HG03432 (cell line): ENCODE data around the gene TAOK1.
A peak's percentile ranks its signal among the peaks of the same experiment; 100 is the strongest.

Experiments
- ATAC-seq: cut with Tn5 transposase; IDR thresholded peaks from one replicate; pipeline ENCODE4 v1.9.1; 2021; ENCODE audit warnings: mild to moderate bottlenecking, moderate library complexity; ENCODE audit not compliant: unreplicated experiment

TAOK1 gene

GRCh38 chr17:29378500-29378899 is 11.7 kb upstream of the TAOK1 start:
- ATAC-seq, result no peak

GRCh38 chr17:29379084-29379991 is 10.8 kb upstream of the TAOK1 start:
- no peak for ATAC-seq

GRCh38 chr17:29383686-29384085 is 6.5 kb upstream of the TAOK1 start:
- no peak for ATAC-seq

DNA sequence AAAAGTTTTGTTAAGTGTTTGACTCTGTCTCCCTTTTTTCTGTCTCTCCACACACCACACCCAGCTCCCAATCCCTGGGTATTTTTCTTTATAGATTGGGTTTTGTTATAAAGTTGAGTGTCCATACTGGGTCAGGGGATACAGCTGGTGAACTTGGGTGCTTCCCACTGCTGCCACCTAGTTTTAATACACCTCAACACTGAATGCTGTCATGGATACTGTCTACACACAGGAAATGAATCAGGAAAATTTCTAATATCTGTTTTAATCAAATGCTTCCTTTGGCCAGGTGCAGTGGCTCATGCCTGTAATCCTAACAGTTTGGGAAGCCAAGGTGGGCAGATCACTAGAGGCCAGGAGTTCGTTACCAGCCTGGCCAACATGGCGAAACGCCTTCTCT is 5.3 kb upstream of the TAOK1 start:
- no peak for ATAC-seq

DNA sequence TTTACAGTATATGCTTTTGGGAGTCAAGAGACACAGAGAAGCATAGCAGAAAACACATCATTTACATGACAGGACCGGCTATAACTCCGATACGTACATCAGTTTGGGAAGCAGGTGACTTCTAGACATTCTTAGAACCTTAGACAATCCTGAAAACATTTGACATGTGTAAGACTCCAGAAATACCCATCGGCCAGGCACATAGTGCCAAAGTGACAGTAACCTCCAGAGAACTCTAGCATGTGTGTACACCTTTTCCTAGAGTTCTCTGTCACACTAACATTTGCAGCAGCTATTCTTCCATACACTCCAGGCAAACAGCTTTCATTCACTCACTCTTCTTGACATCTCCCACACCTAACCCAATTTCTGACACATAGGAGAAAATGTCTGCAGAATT is 3.4 kb upstream of the TAOK1 start:
- ATAC-seq, result no peak

GRCh38 chr17:29388937-29389336 is 1.2 kb upstream of the TAOK1 start:
- ATAC-seq, result no peak

DNA sequence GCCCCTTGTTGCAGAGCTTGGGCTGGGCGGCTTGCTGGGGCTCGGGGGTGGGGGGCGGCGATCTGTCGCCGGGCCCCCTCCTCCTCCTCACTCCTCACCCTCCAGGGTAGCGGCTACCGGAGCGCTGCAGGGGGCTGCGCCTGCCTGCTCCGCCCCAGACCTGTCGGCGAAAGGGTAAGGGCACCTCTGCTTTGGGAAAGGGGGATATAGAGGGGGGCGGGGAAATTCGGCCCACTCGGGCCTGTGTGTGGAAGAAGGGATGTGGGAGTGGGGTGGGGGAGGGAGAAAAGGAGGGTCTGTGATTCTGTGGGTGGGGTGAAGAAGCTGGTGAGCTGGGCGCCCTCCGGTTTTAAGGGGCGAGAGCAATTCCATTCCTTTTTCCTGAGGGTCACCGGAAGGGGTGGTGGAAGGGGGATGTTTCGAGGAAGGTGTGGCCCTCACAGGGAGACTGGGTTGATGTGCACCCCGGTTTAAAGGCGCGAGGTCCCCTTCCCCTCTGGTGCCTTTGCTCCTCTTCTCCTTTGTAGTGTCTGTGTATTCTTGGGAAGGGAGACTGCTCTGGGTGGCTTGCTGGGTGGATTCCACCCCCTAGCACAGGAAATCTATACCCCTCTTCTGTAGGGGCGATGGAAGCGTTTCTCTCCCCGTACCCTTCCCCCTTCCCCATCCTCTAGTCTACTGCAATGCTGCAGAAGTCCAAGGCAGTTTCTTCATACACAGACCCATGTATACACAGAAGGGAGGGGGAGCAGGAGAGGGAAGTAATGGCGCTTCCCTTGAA is 878 bp downstream of the TAOK1 start:
- peak; percentile 15 for ATAC-seq

- no peak for ATAC-seq
These were observed 3.3 kb downstream of the TAOK1 start for GRCh38 chr17:29393436-29393835.

DNA sequence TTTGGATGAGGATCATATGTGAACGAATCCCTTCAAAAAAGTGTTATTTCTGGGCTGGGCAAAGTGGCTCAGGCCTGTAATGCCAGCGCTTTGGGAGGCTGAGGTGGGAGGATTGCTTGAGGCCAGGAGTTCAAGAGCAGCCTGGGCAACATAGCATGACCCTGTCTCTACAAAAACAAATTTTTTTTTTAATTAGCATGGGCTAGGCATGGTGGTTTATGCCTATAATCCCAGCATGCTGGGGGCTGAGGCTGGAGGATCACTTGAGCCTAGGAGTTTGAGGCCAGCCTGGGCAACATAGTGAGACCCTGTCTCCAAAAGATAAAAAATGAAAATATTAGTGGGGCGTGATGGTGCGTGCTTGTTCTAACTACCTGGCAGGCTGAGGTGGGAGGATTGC is 4.6 kb downstream of the TAOK1 start:
- no peak for ATAC-seq

DNA sequence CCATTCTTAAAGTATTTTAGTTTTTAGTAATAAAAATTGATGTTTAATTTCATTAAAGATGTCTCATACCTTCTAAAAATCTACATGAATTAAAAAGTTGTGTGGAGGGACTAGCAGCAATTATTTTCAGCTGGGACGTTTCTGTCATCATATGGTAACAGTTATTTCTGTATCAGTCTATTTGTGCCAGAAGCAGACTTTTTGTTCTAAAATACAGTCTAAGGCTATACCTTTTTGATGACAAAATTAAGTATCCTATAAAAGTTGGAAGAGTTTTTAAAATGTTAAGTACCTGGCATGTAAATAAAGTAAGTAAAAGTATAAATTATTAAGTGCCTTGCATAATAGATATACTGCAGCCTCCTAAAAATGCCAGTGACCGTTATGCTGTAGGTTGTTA is 5.9 kb downstream of the TAOK1 start:
- no peak for ATAC-seq

- ATAC-seq, result no peak
These were observed 9.5 kb downstream of the TAOK1 start for GRCh38 chr17:29399634-29400033.

GRCh38 chr17:29400818-29401217 is 10.7 kb downstream of the TAOK1 start:
- no peak for ATAC-seq

GRCh38 chr17:29401258-29401657 is 11.1 kb downstream of the TAOK1 start:
- no peak for ATAC-seq

- ATAC-seq, result no peak
These were observed 17.7 kb downstream of the TAOK1 start for GRCh38 chr17:29407856-29408255.

- ATAC-seq, result no peak
These were observed 19.8 kb downstream of the TAOK1 start for GRCh38 chr17:29409963-29410362.

DNA sequence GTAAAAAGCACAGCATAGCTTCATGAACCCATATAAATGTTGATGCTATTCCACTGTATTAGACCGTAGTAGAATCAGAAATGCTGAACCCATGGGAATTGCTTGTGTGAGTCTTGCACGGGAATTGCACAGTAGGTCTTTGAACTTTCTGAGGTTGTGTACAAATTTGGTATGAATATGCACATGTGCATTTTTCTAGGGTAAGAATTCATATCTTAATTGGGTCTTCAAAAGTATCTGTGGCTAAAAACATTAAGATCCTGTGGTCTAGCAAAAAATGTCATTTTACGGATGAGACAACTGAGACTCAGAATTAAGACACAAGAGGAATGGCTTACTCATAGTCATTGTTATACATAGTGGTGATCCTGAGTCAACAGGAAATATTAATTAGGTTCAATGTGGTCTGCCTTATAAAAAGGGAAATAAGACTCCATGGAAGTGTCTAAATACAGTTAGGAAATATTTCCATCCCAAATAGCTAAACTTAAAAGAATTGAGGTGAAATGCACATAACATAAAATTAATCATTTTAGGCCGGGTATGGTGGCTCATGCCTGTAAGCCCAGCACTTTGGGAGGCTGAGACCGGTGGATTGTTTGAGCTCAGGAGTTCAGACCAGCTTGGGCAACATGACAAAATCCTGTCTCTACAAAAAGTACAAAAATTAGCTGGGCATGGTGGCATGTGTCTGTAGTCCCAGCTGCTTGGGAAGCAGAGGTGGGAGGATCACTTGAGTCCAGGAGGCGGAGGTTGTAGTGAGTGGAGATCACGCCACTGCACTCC is 22.8 kb downstream of the TAOK1 start:
- ATAC-seq, result no peak

DNA sequence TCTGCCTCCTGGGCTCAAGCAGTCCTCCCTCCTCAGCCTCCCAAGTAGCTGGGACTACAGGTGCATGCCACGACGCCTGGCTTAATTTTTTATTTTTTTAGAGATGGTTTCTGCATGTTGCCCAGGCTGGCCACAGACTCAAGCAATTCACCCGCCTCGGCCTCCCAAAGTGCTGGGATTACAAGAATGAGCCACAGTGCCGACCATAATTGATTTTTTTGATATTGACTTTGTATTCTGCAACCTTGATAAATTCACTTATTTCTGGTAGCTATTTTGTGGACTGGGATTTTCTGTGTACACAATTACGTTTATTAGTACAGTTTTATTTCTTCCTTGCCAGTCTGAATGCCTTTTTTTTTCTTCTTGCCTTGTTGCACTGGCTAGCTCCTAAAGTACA is 30.0 kb downstream of the TAOK1 start:
- ATAC-seq, result no peak

- ATAC-seq, result no peak
These were observed 40.1 kb downstream of the TAOK1 start for GRCh38 chr17:29430275-29430674.

DNA sequence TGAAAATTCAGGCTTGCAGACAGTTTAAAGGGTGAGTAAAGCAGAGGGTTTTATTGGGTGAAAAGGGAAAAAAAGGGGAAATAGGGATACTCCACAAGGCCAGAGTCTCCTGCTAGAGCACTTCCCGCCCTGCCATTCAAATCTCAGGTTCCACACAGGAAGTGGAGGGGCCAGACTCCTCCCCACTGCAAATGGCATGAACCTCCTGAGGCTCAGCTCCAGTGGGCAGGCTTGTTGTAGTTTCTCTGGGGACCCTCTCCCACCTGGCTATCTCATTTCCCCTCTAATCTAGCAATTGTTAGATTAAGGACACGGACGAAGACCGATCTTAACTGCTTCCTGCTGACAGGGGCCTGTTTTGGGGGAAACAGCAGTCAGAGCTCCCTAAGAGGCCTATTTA is 43.4 kb downstream of the TAOK1 start:
- ATAC-seq, result no peak

GRCh38 chr17:29434550-29434949 is 44.4 kb downstream of the TAOK1 start:
- ATAC-seq, result no peak

DNA sequence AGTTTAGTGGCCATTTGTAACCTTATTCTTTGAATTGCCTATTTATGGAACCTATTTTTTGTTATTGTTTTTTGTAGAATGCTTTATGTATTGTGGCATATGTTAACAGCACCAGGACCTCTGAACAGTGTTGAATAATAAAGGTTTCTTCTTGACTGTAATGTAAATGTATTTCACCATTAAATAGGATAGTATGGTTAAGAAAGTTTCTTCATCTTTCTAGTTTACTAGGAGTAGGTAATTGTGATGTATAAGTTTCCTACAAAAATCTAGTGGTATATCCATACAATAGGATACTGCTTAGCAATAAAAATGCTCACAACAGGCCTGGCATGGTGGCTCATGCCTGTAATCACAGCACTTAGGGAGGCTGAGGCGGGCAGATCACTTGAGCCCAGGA is 52.3 kb downstream of the TAOK1 start:
- no peak for ATAC-seq
